ENCODE data around the gene ENPP3.

DNA sequence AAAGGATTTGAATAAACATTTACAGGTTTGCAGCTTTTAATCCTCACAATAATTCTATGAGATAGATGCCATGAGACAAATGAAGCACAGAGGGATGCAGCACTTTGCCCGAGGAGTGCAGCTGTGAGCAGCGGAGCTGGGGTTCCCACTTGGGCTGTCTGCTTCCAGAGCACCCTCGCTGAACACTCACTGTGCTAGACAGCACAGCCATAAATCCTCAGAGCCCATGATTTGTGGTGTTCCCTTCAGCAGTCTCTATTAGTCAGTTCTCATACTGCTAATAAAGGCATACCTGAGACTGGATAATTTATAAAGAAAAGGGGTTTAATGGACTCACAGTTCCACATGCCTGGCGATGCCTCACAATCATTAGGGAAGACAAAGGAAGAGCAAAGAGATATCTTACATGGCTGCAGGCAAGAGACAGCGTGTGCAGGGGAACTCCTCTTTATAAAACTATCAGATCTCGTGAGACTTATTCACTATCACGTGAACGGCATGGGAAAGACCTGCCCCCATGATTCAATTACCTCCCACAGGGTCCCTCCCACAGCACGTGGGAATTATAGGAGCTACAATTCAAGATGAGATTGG, 99.0 kb downstream of the ENPP3 start:
- no peak for TF ChIP-seq EZH2phosphoT487 (IDR thresholded peaks at IDR 0.05; ENCODE audit: low read depth, severe bottlenecking, unreplicated experiment)
- TF ChIP-seq, protein P1, sequence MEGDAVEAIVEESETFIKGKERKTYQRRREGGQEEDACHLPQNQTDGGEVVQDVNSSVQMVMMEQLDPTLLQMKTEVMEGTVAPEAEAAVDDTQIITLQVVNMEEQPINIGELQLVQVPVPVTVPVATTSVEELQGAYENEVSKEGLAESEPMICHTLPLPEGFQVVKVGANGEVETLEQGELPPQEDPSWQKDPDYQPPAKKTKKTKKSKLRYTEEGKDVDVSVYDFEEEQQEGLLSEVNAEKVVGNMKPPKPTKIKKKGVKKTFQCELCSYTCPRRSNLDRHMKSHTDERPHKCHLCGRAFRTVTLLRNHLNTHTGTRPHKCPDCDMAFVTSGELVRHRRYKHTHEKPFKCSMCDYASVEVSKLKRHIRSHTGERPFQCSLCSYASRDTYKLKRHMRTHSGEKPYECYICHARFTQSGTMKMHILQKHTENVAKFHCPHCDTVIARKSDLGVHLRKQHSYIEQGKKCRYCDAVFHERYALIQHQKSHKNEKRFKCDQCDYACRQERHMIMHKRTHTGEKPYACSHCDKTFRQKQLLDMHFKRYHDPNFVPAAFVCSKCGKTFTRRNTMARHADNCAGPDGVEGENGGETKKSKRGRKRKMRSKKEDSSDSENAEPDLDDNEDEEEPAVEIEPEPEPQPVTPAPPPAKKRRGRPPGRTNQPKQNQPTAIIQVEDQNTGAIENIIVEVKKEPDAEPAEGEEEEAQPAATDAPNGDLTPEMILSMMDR (IDR thresholded peaks at IDR 0.05; ENCODE audit: poor library complexity), result no peak

Measured in hepatocyte (in vitro differentiated cells).